GM21447 (cell line): ENCODE data around the gene VIPR1.
"Not testable (repeated sequence)": the region's sequence is repeated elsewhere in the genome, so short reads cannot be mapped to it uniquely, and the experiment has no call there.

Source experiments
- ATAC-seq: cut with Tn5 transposase; IDR thresholded peaks from one replicate; pipeline ENCODE4 v1.9.1; 2021; ENCODE audit not compliant: unreplicated experiment

VIPR1 gene

GRCh38 chr3:42531470-42531869 is 29.0 kb downstream of the VIPR1 start:
- no peak for ATAC-seq

- no peak for ATAC-seq
Observed at GRCh38 chr3:42532229-42532628, 29.8 kb downstream of the VIPR1 start.

GRCh38 chr3:42533161-42533897 is 30.9 kb downstream of the VIPR1 start:
- ATAC-seq: no peak

- no peak for ATAC-seq
Observed at GRCh38 chr3:42535981-42536784, 33.7 kb downstream of the VIPR1 start.

- ATAC-seq: no peak
Observed at GRCh38 chr3:42537350-42537749, 34.9 kb downstream of the VIPR1 start.

GRCh38 chr3:42539871-42540714 is 37.6 kb downstream of the VIPR1 start:
- ATAC-seq: no peak

- ATAC-seq: no peak
Observed at GRCh38 chr3:42541079-42541478, 38.6 kb downstream of the VIPR1 start.

- no peak for ATAC-seq
Observed at GRCh38 chr3:42544492-42545283, 42.2 kb downstream of the VIPR1 start.

- ATAC-seq: no peak
Observed at GRCh38 chr3:42545284-42545900, 42.9 kb downstream of the VIPR1 start.

- ATAC-seq: no peak
Observed at GRCh38 chr3:42546691-42547213, 44.3 kb downstream of the VIPR1 start.

- peak; percentile 58 for ATAC-seq
Observed at GRCh38 chr3:42547401-42547945, 45.0 kb downstream of the VIPR1 start.

GRCh38 chr3:42549131-42549530 is 46.7 kb downstream of the VIPR1 start:
- ATAC-seq: no peak

GRCh38 chr3:42550250-42550649 is 47.8 kb downstream of the VIPR1 start:
- no peak for ATAC-seq

GRCh38 chr3:42552830-42553229 is 50.4 kb downstream of the VIPR1 start:
- ATAC-seq: no peak

- peak; percentile 66 for ATAC-seq
Observed at GRCh38 chr3:42556089-42556632, 53.7 kb downstream of the VIPR1 start.

- ATAC-seq: not testable (repeated sequence)
Observed at GRCh38 chr3:42556817-42557216, 54.4 kb downstream of the VIPR1 start.

- ATAC-seq: no peak
Observed at GRCh38 chr3:42557854-42558253, 55.4 kb downstream of the VIPR1 start.

- ATAC-seq: no peak
Observed at GRCh38 chr3:42562047-42562907, 59.8 kb downstream of the VIPR1 start.
